NOMO-1 treated with dmso at 0.1 percent for 144 hours (cell line): ENCODE measurements around the gene MAP4.
"Not testable (repeated sequence)": the region's sequence is repeated elsewhere in the genome, so short reads cannot be mapped to it uniquely, and the experiment has no call there.

Experiments
- DNase-seq: peaks from one replicate; lab custom pipeline; 2025; ENCODE audit not compliant: unreplicated experiment; lab: John Stamatoyannopoulos, UW

Gene MAP4

GRCh38 chr3:48016301-48016973 lies at the start of gene MAP4:
MAP4 (minus strand) TSS chr3:48016416; CDS start chr3:47998860, 17,556 bp downstream.
- no peak for DNase-seq

DNA sequence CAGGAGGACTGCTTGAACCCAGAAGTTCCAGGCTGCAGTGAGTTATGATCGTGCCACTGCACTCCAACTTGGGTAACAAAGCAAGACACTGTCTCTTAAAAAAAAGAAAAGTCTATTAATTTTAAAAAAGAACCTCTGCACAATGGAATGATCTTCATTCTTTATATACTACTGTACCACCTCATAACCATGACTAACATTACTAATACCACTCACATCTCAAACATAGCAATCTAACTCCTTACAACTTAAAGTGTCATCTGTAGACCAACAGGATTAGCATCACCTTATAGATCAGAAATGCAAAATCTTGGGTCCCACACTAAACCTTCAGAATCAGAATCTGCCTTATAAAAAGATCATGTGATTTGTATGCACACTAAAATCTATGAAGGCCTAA lies 48.8 kb upstream of the MAP4 start:
- DNase-seq, result no peak

DNA sequence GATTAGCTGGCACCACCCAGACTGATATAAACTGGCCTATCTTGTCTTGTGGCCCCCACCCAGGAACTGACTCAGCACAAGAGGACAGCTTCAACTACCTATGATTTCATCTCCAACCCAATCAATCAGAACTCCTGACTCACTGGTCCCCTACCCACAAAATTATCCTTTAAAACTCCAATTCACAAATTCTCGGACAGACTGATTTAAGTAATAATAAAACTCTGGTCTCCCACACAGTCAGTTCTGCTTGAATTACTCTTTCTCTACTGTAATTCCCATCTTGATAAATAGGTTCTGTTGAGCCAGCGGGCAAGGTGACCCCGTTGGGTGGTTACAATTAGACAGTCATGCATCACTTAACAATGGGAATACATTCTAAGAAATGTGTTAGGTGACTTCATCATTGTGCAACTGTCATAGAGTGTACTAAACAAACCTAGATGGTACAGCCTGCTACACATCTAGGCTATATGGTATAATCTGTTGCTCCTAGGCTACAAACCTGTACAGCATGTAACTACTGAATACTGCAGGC lies 48.1 kb upstream of the MAP4 start:
- DNase-seq, result no peak

- DNase-seq, result not testable (repeated sequence)
Observed at GRCh38 chr3:48061586-48061985, 45.4 kb upstream of the MAP4 start.

- DNase-seq, result no peak
Observed at GRCh38 chr3:48058091-48058490, 41.9 kb upstream of the MAP4 start.

DNA sequence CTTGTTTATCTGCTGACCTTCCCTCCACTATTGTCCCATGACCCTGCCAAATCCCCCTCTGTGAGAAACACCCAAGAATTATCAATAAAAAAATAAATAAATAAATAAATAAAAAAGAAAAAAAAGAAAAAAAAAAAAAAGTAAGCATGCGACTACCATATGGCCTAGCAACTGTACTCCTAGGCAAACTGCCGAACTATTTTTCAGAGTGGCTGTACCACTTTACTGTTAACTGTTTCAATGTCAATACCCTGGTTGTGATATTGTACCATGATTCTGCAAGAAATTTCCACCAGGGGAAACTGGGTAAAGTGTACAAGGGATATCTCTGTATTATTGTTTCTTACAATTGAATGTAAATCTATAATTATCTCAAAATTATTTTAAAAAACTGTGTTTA lies 41.3 kb upstream of the MAP4 start:
- DNase-seq, result no peak

GRCh38 chr3:48047841-48048464 lies 31.7 kb upstream of the MAP4 start:
- no peak for DNase-seq

DNA sequence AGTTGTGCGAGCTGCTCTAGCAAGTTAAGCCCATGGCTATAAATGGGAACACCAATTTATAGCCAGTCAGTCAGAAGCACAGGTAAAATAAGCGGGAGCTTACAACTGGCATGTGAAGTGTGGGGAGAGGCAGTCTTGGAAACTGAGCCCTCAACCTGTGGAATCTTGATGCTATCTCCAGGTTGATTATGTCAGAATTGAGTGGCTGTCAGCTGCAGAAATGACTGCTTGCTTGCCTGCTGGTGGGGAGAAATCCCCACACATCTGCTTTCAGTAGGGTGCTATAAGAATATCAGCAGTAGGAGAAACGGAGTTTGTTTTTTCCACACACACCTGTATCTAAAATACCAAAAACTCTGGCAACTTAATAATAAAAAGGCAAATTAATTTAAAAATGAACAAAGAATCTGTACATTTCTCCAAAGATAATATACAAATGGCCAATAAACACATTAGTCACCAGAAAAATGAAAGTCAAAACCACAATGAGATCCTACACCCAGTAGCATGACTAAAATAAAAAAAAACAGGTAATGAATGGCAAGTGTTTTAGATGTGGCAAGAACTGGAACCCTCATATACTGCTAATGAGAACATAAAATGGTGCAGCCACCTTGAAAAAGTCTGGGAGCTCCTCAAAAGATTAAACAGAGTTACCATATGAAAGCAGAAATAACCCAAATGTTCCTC lies 26.0 kb upstream of the MAP4 start:
- no peak for DNase-seq

- no peak for DNase-seq
Observed at GRCh38 chr3:48039487-48040190, 23.4 kb upstream of the MAP4 start.

- DNase-seq, result no peak
Observed at GRCh38 chr3:48038971-48039481, 22.8 kb upstream of the MAP4 start.

- DNase-seq, result no peak
Observed at GRCh38 chr3:48034000-48034516, 17.8 kb upstream of the MAP4 start.

- DNase-seq, result no peak
Observed at GRCh38 chr3:48030188-48030587, 14.0 kb upstream of the MAP4 start.

- no peak for DNase-seq
Observed at GRCh38 chr3:48026951-48027908, 11.0 kb upstream of the MAP4 start.

- no peak for DNase-seq
Observed at GRCh38 chr3:48026098-48026497, 9.9 kb upstream of the MAP4 start.

DNA sequence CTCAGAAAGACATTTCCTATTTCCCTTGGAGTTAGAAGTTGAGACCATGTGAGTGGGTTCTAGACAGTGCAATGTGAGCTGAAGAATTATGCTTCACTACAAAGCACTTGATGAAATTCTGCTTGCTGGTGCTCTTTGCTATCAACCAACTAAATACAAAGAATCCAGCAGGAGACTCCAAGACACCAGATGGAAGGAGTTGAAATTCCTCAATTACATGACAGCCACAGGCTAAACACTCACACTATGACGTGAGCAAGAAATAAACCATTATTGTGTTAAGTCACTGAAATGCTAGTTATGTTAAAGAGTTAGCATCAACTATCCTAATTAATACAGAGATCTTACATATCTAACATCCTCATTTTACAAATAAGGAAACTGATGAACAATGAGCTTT lies 8.2 kb upstream of the MAP4 start:
- DNase-seq, result no peak

DNA sequence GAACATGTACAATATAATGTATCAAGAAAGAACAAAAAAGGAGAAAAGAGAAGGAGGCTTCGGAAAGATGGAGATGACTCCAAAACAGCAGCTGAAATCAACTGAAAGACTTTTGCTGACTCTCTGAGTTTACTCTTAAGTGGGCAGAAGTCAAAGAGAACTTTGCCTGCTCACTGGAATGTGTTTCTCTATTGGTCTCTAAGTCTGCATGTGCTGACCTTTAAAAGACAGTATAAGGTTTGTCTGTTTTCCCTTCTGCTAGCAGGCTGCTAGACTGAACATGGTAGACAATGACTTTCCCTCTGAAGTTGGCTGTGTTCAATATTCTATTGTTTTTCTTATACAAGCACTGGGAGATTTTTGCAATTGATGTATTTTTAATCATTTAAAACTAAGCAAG lies 7.2 kb upstream of the MAP4 start:
- DNase-seq, result no peak

DNA sequence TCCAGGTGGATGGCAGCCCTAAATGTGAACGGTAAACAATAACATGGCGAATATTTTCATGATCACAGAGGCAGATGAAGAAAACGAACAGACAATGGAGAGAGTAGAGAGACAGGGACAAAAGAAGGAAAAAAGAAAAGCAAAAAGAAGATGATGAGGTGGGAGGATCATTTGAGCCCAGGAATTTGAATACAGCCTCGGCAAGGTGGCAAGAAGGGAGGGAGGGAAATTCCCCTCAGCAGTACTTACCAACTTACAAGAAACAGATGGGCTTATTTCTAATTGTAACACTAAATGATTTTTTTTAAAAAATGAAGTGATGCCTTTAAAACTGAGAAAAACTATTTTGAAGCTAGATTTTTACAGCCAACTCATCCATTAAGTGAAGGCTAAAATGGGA lies 6.0 kb upstream of the MAP4 start:
- no peak for DNase-seq

GRCh38 chr3:48018841-48019240 lies 2.6 kb upstream of the MAP4 start:
- DNase-seq, result no peak

DNA sequence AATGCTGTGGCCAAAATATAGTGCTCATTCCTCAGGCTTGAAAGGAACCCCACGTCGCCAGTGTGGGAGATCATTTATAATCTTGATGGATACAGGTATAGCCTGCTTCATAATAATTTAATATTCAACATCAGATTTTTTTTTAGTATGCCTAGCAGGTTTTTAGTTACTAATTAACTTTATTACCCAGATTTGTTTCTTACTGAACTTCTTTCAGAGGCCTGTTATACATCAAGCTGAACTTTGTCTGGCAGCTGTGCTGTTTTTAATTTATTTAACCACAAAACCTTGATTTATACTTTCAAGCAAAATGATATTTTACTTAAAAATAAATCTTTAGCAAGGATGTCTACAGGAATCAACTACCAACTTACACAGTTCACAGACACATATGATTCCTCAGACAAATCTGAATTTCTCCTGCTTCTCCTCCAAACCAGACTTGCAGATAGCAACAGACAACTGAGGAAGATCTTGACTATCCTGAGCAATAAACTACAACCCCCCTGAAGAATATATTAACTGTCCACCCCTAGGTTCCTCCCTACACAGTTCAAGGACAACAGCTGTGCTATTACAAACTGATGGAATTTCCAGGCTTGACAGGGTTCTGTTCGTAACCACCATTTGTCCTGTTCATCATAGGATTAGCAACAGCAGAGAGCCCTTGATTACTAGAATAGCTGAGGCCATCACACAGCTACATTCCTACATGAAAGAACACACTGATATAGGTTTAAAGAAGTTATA lies 610 bp downstream of the MAP4 start:
- DNase-seq, result no peak
